Panc1 (cell line): Measurements from ENCODE around the gene RARG. TPM values are rescaled to one million over a fixed set of nuclear protein-coding genes. Genes with fewer than 3 reads are reported as not detected.

Experiments used
- ATAC-seq: fragments of 200-7000 bp; cut with Tn5 transposase; 2 replicates; pipeline ENCODE4 v1.9.1; 2020; ENCODE audit warnings: mild to moderate bottlenecking, moderate library complexity
- BruUV-seq: library from RNA; stranded (reverse); fragments of 400-500 nt; replicated peaks from 2 replicates; lab custom pipeline; 2021; lab: Mats Ljungman, UMichigan
- CTCF ChIA-PET: fragments of 300-600 bp; sonication (Branson Sonifier 250); formaldehyde crosslinking; loops from one replicate; lab custom pipeline; 2022; ENCODE audit warnings: antibody characterized with exemption; lab: Charles Lee
- POLR2A ChIA-PET: fragments of 300-600 bp; sonication (Branson Sonifier 250); formaldehyde crosslinking; loops from one replicate; lab custom pipeline; 2022; ENCODE audit warnings: antibody characterized with exemption; lab: Charles Lee
- DNase-seq: peaks from one replicate; pipeline ENCODE4 v3.0.0-alpha.2; 2010; ENCODE audit warnings: low read depth, low spot score
- H3K27ac ChIP-seq: 2 replicates; pipeline ENCODE4 v1.5.1; 2011; ENCODE audit warnings: mild to moderate bottlenecking, low read length, inconsistent platforms
- H3K27me3 ChIP-seq: fragments of 200-500 bp; sonication (Bioruptor generic); 2 replicates; pipeline ENCODE4 v1.6.0; 2014; ENCODE audit warnings: low read length, inconsistent platforms; ENCODE audit not compliant: control insufficient read depth, insufficient read depth
- H3K36me3 ChIP-seq: fragments of 200-500 bp; sonication (Bioruptor generic); 2 replicates; pipeline ENCODE4 v1.5.1; 2014; ENCODE audit warnings: inconsistent platforms, mild to moderate bottlenecking, low read length, moderate library complexity; ENCODE audit not compliant: control insufficient read depth, insufficient read depth
- H3K4me1 ChIP-seq: 2 replicates; pipeline ENCODE4 v1.5.1; 2011; ENCODE audit warnings: inconsistent platforms, mild to moderate bottlenecking, low read length, moderate library complexity; ENCODE audit not compliant: control insufficient read depth, insufficient read depth
- H3K4me3 ChIP-seq, 2 experiments: 2 replicates each; pipeline ENCODE4 v1.5.1; 2011 to 2012; ENCODE audit warnings: low read depth in 2 of 2, low read length in 2 of 2, mild to moderate bottlenecking in 2 of 2, inconsistent platforms in 1 of 2, moderate library complexity in 1 of 2
- H3K9me3 ChIP-seq: fragments of 200-500 bp; sonication (Bioruptor generic); 2 replicates; pipeline ENCODE4 v1.5.1; 2014; ENCODE audit warnings: low read depth, mild to moderate bottlenecking, inconsistent platforms, low read length, moderate library complexity; ENCODE audit not compliant: control insufficient read depth, insufficient read depth
- CTCF ChIP-seq: fragments of 450-650 bp; IDR thresholded peaks from 2 replicates; pipeline ENCODE4 v1.5.1; 2017; ENCODE audit warnings: mild to moderate bottlenecking
- POLR2AphosphoS5 ChIP-seq: IDR thresholded peaks from 2 replicates; pipeline ENCODE4 v1.6.1; 2012; ENCODE audit warnings: mild to moderate bottlenecking, low read depth, low read length, moderate library complexity
- REST ChIP-seq, 2 experiments: IDR thresholded peaks; 2 replicates each; pipeline ENCODE4 v1.6.1; 2011 to 2012; ENCODE audit warnings: low read depth in 2 of 2, control low read depth in 1 of 2, low read length in 1 of 2, mild to moderate bottlenecking in 1 of 2, moderate library complexity in 1 of 2; ENCODE audit not compliant: insufficient read depth in 1 of 2
- SIN3A ChIP-seq: IDR thresholded peaks from 2 replicates; pipeline ENCODE4 v1.6.1; 2012; ENCODE audit warnings: low read depth, mild to moderate bottlenecking, low read length, moderate library complexity, borderline replicate concordance; ENCODE audit not compliant: insufficient read depth
- TCF7L2 ChIP-seq: IDR thresholded peaks from 2 replicates; pipeline ENCODE4 v1.6.1; 2011; ENCODE audit warnings: mild to moderate bottlenecking, low read depth, low read length, inconsistent platforms
- in situ Hi-C: cut with HindIII; loops from 2 replicates; pipeline ENCODE4 v1.10.0; 2016; ENCODE audit warnings: low sequenced_read_pairs, low pct_unique_long_range_greater_than_20kb
- intact Hi-C: fragments of 100-400 bp; cut with micrococcal nuclease; formaldehyde crosslinking; loops from one replicate; pipeline ENCODE4 v1.10.0; 2022; ENCODE audit not compliant: unreplicated experiment
- total RNA-seq: library from RNA; stranded (reverse); gene quantifications from one replicate; pipeline ENCODE4 v1.2.1, GENCODE V29; 2021; ENCODE audit not compliant: unreplicated experiment

The RARG gene
- total RNA-seq, 1 experiment from 2014 or later = 41.2 TPM

- POLR2A ChIA-PET = no interaction called here
- ATAC-seq = no peak
- H3K27me3 ChIP-seq = no peaks in the 10 kb centered on the region
- in situ Hi-C loops (no loop called here), intact Hi-C loops (no loop called here)
- H3K36me3 ChIP-seq = peaks cover 19% of the 10 kb centered on the region
- no peaks in the 10 kb centered on the region for H3K9me3 ChIP-seq
- CTCF ChIA-PET = no interaction called here
- TF ChIP-seq TCF7L2 = no peak
- TF ChIP-seq SIN3A = no peak
- no peak for TF ChIP-seq CTCF
- TF ChIP-seq POLR2AphosphoS5 = no peak
- no peak for TF ChIP-seq REST (IDR thresholded peaks at IDR 0.05; ENCODE audit: insufficient read depth in 1 of 2, low read depth in 2 of 2, low read length in 1 of 2)
- H3K4me3 ChIP-seq = no peak overlapping the region
- H3K27ac ChIP-seq = peak overlapping the region; percentile 18; the same call in 1 of the 2 replicates
- H3K4me1 ChIP-seq = peaks cover 26% of the 10 kb centered on the region
- TSS peak; percentile 57 for BruUV-seq
- no peak for DNase-seq
Measured at GRCh38 chr12:53182903-53183302, 49.1 kb downstream of the RARG start.

GRCh38 chr12:53181935-53182334 lies 50.1 kb downstream of the RARG start:
- intact Hi-C loops (no loop called here), in situ Hi-C loops (no loop called here)
- peak overlapping the region; percentile 86 for H3K27ac ChIP-seq
- BruUV-seq = no TSS peak
- H3K4me3 ChIP-seq = peak overlapping the region; percentile 70 to 74
- ATAC-seq (no peak), DNase-seq (no peak)
- CTCF ChIA-PET = no interaction called here
- POLR2A ChIA-PET = interaction anchor here (0.6 kb wide), 2 partner anchors 86 to 115 kb away, joined by 5 to 7 read pairs; no protein-coding TSS in a partner anchor
- TF ChIP-seq REST (IDR thresholded peaks at IDR 0.05; ENCODE audit: insufficient read depth in 1 of 2, low read depth in 2 of 2, low read length in 1 of 2) (no peak), TCF7L2 (no peak), CTCF (no peak; the same call in 1 of the 2 replicates), SIN3A (no peak), POLR2AphosphoS5 (no peak)
- H3K9me3 ChIP-seq = no peaks in the 10 kb centered on the region
- H3K27me3 ChIP-seq = no peaks in the 10 kb centered on the region
- H3K36me3 ChIP-seq = peaks cover 18% of the 10 kb centered on the region
- peaks cover 26% of the 10 kb centered on the region for H3K4me1 ChIP-seq
